SU-DHL-6 (cell line): ENCODE results near the gene LRPAP1.

Experiments used
- H2AFZ ChIP-seq: fragments of 200-600 bp; sonication (generic); 2 replicates; pipeline ENCODE4 v1.6.1; 2014; ENCODE audit warnings: low read depth, mild to moderate bottlenecking, moderate library complexity, mixed read lengths, antibody characterized with exemption, low read length; ENCODE audit not compliant: severe bottlenecking
- H3F3A ChIP-seq: fragments of 200-600 bp; shearing (Covaris generic); 2 replicates; pipeline ENCODE4 v1.6.0; 2016; ENCODE audit warnings: antibody characterized with exemption, mild to moderate bottlenecking; ENCODE audit not compliant: insufficient read depth
- H3K27ac ChIP-seq: fragments of 200-600 bp; sonication (generic); 2 replicates; pipeline ENCODE4 v1.5.1; 2016; ENCODE audit warnings: low read depth, mild to moderate bottlenecking, low read length, moderate library complexity, mixed read lengths
- H3K27me3 ChIP-seq: fragments of 200-600 bp; sonication (generic), shearing (Covaris generic); 2 replicates; pipeline ENCODE4 v1.6.0; 2014; ENCODE audit warnings: mild to moderate bottlenecking, low read length
- H3K36me3 ChIP-seq: fragments of 200-600 bp; sonication (generic); 2 replicates; pipeline ENCODE4 v1.6.1; 2014; ENCODE audit warnings: mild to moderate bottlenecking, low read length, mixed read lengths
- H3K4me2 ChIP-seq: fragments of 300-600, 200-600 bp; shearing (Covaris generic), sonication (generic); 2 replicates; pipeline ENCODE4 v1.6.0; 2014; ENCODE audit warnings: low read length, low read depth, mild to moderate bottlenecking; ENCODE audit not compliant: poor library complexity, severe bottlenecking
- H3K4me3 ChIP-seq: fragments of 200-600 bp; sonication (generic); 2 replicates; pipeline ENCODE4 v1.5.1; 2014; ENCODE audit warnings: antibody characterized with exemption, low read length, mild to moderate bottlenecking, mixed read lengths; ENCODE audit not compliant: insufficient read depth, poor library complexity, severe bottlenecking
- H3K79me2 ChIP-seq: fragments of 200-600 bp; sonication (generic); 2 replicates; pipeline ENCODE4 v1.6.1; 2014; ENCODE audit warnings: mild to moderate bottlenecking, low read length, moderate library complexity; ENCODE audit not compliant: insufficient read depth
- H3K9ac ChIP-seq: fragments of 200-600 bp; sonication (generic); 2 replicates; pipeline ENCODE4 v1.7.0; 2014; ENCODE audit warnings: mild to moderate bottlenecking, low read length
- H3K9me2 ChIP-seq: fragments of 200-600 bp; sonication (generic); replicated peaks from 2 replicates; pipeline ENCODE4 v1.6.1; 2014; ENCODE audit warnings: low read length; ENCODE audit not compliant: insufficient read depth
- H3K9me3 ChIP-seq: fragments of 200-600 bp; sonication (generic); 2 replicates; pipeline ENCODE4 v1.6.1; 2014; ENCODE audit warnings: low read length, mixed read lengths; ENCODE audit not compliant: insufficient read depth
- H4K20me1 ChIP-seq: fragments of 200-600 bp; sonication (generic); 2 replicates; pipeline ENCODE4 v1.6.1; 2014; ENCODE audit warnings: low read depth, mild to moderate bottlenecking, antibody characterized with exemption, low read length, moderate library complexity, mixed read lengths
- EZH2phosphoT487 ChIP-seq: fragments of 200-600 bp; sonication (generic), shearing (Covaris generic); conservative IDR thresholded peaks from 2 replicates; pipeline ENCODE4 v1.6.1; 2018; ENCODE audit warnings: mild to moderate bottlenecking, antibody characterized with exemption, low read length, moderate library complexity, mixed read lengths
- TF ChIP-seq, protein P1 (sequence below): fragments of 200-600 bp; sonication (generic); IDR thresholded peaks from one replicate; pipeline ENCODE4 v1.5.1; 2017; ENCODE audit warnings: antibody characterized with exemption, mild to moderate bottlenecking, low read length, moderate library complexity; ENCODE audit not compliant: insufficient read depth, poor library complexity, severe bottlenecking

Gene LRPAP1

GRCh38 chr4:3472411-3473141, 59.6 kb downstream of the LRPAP1 start:
- Histone ChIP-seq H3K27ac (no peak overlapping the region), H3K9me2 (no peaks in the 10 kb centered on the region), H4K20me1 (no peaks in the 10 kb centered on the region), H3K4me3 (no peak overlapping the region), H3K9me3 (no peaks in the 10 kb centered on the region; the same call in 1 of the 2 replicates), H3F3A (no peaks in the 10 kb centered on the region), H3K79me2 (no peaks in the 10 kb centered on the region), H2AFZ (no peak overlapping the region), H3K4me2 (no peak overlapping the region), H3K36me3 (no peaks in the 10 kb centered on the region), H3K27me3 (no peaks in the 10 kb centered on the region), H3K9ac (no peak overlapping the region)
- TF ChIP-seq, protein P1, sequence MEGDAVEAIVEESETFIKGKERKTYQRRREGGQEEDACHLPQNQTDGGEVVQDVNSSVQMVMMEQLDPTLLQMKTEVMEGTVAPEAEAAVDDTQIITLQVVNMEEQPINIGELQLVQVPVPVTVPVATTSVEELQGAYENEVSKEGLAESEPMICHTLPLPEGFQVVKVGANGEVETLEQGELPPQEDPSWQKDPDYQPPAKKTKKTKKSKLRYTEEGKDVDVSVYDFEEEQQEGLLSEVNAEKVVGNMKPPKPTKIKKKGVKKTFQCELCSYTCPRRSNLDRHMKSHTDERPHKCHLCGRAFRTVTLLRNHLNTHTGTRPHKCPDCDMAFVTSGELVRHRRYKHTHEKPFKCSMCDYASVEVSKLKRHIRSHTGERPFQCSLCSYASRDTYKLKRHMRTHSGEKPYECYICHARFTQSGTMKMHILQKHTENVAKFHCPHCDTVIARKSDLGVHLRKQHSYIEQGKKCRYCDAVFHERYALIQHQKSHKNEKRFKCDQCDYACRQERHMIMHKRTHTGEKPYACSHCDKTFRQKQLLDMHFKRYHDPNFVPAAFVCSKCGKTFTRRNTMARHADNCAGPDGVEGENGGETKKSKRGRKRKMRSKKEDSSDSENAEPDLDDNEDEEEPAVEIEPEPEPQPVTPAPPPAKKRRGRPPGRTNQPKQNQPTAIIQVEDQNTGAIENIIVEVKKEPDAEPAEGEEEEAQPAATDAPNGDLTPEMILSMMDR, result no peak
- no peak for TF ChIP-seq EZH2phosphoT487

GRCh38 chr4:3471886-3472285, 60.3 kb downstream of the LRPAP1 start:
- no peak overlapping the region for H3K4me2 ChIP-seq
- no peaks in the 10 kb centered on the region for H3K9me2 ChIP-seq

GRCh38 chr4:3471098-3471760, 61.0 kb downstream of the LRPAP1 start:
- no peaks in the 10 kb centered on the region for H3K79me2 ChIP-seq
- no peak overlapping the region for H2AFZ ChIP-seq
- no peaks in the 10 kb centered on the region for H4K20me1 ChIP-seq
- no peak for TF ChIP-seq EZH2phosphoT487
- TF ChIP-seq, protein P1, result no peak
- H3K9me3 ChIP-seq, result no peaks in the 10 kb centered on the region; the same call in 1 of the 2 replicates
- H3K36me3 ChIP-seq, result no peaks in the 10 kb centered on the region
- no peaks in the 10 kb centered on the region for H3K9me2 ChIP-seq
- no peak overlapping the region for H3K4me2 ChIP-seq
- H3K27me3 ChIP-seq, result no peaks in the 10 kb centered on the region
- H3K9ac ChIP-seq, result no peak overlapping the region
- H3K4me3 ChIP-seq, result no peak overlapping the region
- no peak overlapping the region for H3K27ac ChIP-seq
- H3F3A ChIP-seq, result no peaks in the 10 kb centered on the region

More at GRCh38 chr4:3471886-3472285, 60.3 kb downstream of the LRPAP1 start:
- H3K4me3 ChIP-seq, result no peak overlapping the region
- H2AFZ ChIP-seq, result no peak overlapping the region
- no peaks in the 10 kb centered on the region for H3F3A ChIP-seq
- H3K79me2 ChIP-seq, result no peaks in the 10 kb centered on the region
- no peaks in the 10 kb centered on the region for H3K36me3 ChIP-seq
- no peak overlapping the region for H3K27ac ChIP-seq
- H3K9me3 ChIP-seq, result no peaks in the 10 kb centered on the region; the same call in 1 of the 2 replicates
- no peak overlapping the region for H3K9ac ChIP-seq
- H4K20me1 ChIP-seq, result no peaks in the 10 kb centered on the region
- H3K27me3 ChIP-seq, result no peaks in the 10 kb centered on the region
- TF ChIP-seq, protein P1, result no peak
- TF ChIP-seq EZH2phosphoT487, result no peak
